SH-SY5Y (cell line): ENCODE data around the gene SGTB.

ENCODE experiments used
- GATA2 ChIP-seq: IDR thresholded peaks from 2 replicates; pipeline ENCODE4 v1.6.1; 2011; ENCODE audit warnings: mild to moderate bottlenecking, low read depth, low read length
- GATA3 ChIP-seq: IDR thresholded peaks from 2 replicates; pipeline ENCODE4 v1.6.1; 2011; ENCODE audit warnings: low read depth, mild to moderate bottlenecking, low read length, moderate library complexity

- TF ChIP-seq GATA3 (no peak), GATA2 (no peak)
Measured at GRCh38 chr5:65771266-65771665, 49.4 kb upstream of the SGTB start.
